Measurements from ENCODE around the gene ACP7. TPM values are rescaled to one million over a fixed set of nuclear protein-coding genes. Genes with fewer than 3 reads are reported as not detected.

ACP7 gene
- total and polyA plus RNA-seq, 2 of the 8 experiments (the other 6 are each of a cell fraction or from before 2014, with no cell fraction given): 0.27 to 0.50 TPM

DNA sequence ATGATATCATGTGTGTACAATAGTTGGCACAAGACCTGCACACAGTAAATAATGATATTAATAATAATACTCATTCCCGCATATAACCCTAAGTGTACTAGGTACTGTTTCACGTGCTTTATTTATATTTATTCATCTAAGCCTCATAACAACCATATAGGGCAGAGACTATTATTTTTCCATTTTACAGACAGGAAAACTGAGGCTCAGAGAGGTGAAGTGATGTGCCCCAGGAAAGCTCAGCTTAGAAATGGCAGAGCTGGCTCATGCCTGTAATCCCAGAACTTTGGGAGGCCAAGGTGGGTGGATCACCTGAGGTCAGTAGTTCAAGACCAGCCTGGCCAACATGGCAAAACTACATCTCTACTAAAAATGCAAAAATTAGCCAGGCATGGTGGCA, 13.6 kb downstream of the ACP7 start:
- H3K79me1 ChIP-seq (ENCODE audit: low read depth, low read length): no peaks in the 10 kb centered on the region
- no peak overlapping the region for H3K27ac ChIP-seq (ENCODE audit: low read depth, low read length)
- no peak overlapping the region for H2AFZ ChIP-seq (ENCODE audit: low read length)
- no peak overlapping the region for H3K4me3 ChIP-seq (ENCODE audit: extremely low read depth in 1 of 4, insufficient read depth in 2 of 4, low read depth in 3 of 4, low read length in 4 of 4)
- H4K8ac ChIP-seq (ENCODE audit: extremely low read depth, insufficient read depth, low read length): no peak overlapping the region
- H4K20me1 ChIP-seq (replicated peaks in 1 of 2; ENCODE audit: control insufficient read depth in 1 of 2, insufficient read depth in 2 of 2, low read length in 2 of 2): no peaks in the 10 kb centered on the region
- H3K79me2 ChIP-seq (ENCODE audit: control insufficient read depth in 1 of 2, insufficient read depth in 2 of 2, low read length in 2 of 2): no peaks in the 10 kb centered on the region
- no peak overlapping the region for H2BK12ac ChIP-seq (ENCODE audit: low read depth, low read length)
- no peak overlapping the region for H3K23ac ChIP-seq (ENCODE audit: insufficient read length)
- H3K36me3 ChIP-seq (ENCODE audit: control insufficient read depth in 2 of 4, insufficient read depth in 4 of 4, low read length in 3 of 4): no peaks in the 10 kb centered on the region
- no peak overlapping the region for H4K5ac ChIP-seq (ENCODE audit: insufficient read length, low read depth, low read length)
- CTCF ChIA-PET (ENCODE audit: partially characterized antibody): interaction anchor here (0.6 to 2.2 kb wide), 6 partner anchors 12 to 946 kb away, joined by 3 to 5 read pairs (median 4); no protein-coding TSS in a partner anchor
- H3K4me2 ChIP-seq (ENCODE audit: insufficient read depth in 1 of 2, low read depth in 2 of 2, low read length in 2 of 2): no peak overlapping the region; a peak in 1 of 4 replicates
- H3K23me2 ChIP-seq (ENCODE audit: low read depth, low read length): no peaks in the 10 kb centered on the region
- H3K9me3 ChIP-seq (ENCODE audit: insufficient read depth in 2 of 2, low read depth in 1 of 2, low read length in 1 of 2): no peaks in the 10 kb centered on the region
- no peak overlapping the region for H2BK15ac ChIP-seq (ENCODE audit: low read length)
- H3K9ac ChIP-seq (replicated peaks in 1 of 4; ENCODE audit: extremely low read depth in 1 of 4, low read depth in 3 of 4, low read length in 3 of 4): no peak overlapping the region
- H3K4ac ChIP-seq (replicated peaks; ENCODE audit: insufficient read length, low read depth, low read length): no peak overlapping the region
- no peak overlapping the region for H3K18ac ChIP-seq (ENCODE audit: extremely low read depth, low read length)
- POLR2A ChIA-PET (ENCODE audit: partially characterized antibody): interaction anchor here (0.6 to 1.6 kb wide), 2 partner anchors 15 to 118 kb away, joined by 3 to 5 read pairs; no protein-coding TSS in a partner anchor
- H2AK5ac ChIP-seq (ENCODE audit: low read depth, low read length): no peak overlapping the region
- FAIRE-seq (no peak), DNase-seq (ENCODE audit: low read depth in 1 of 2, low spot score in 2 of 2) (no peak)
- no peak overlapping the region for H4K91ac ChIP-seq (replicated peaks; ENCODE audit: insufficient read length, low read length)
- H3K4me1 ChIP-seq (replicated peaks in 1 of 4; ENCODE audit: control insufficient read depth in 3 of 4, insufficient read depth in 4 of 4, low read length in 3 of 4): no peaks in the 10 kb centered on the region
- 93% methylated on average over 2 of the region's 2 CpGs; no CpG with 5 or more reads in 1 of the 2 experiments for WGBS, 2 experiments (ENCODE audit: extremely low coverage in 1 of 2, insufficient coverage in 1 of 2, insufficient read length in 1 of 2, insufficient replicate concordance in 2 of 2, low coverage in 1 of 2, low lambda C conversion rate in 2 of 2, missing lambda C conversion rate in 1 of 2)
- H2BK120ac ChIP-seq (replicated peaks; ENCODE audit: low read depth, low read length): no peak overlapping the region
- H2BK5ac ChIP-seq (ENCODE audit: low read depth, low read length): no peak overlapping the region
- peaks cover 0 to 9% (median 6%) of the 10 kb centered on the region in 4 experiments; a peak in 5 of 7 replicates for H3K27me3 ChIP-seq (replicated peaks in 1 of 4; ENCODE audit: control insufficient read depth in 3 of 4, extremely low read depth in 1 of 4, insufficient read depth in 3 of 4, low read length in 3 of 4)
- no peak overlapping the region for H3K56ac ChIP-seq (replicated peaks; ENCODE audit: insufficient read length, low read depth, low read length)
- no peak overlapping the region for H3K14ac ChIP-seq (ENCODE audit: insufficient read length)
- no peak overlapping the region for H2BK20ac ChIP-seq (ENCODE audit: low read length)
- TF ChIP-seq SUZ12 (IDR thresholded peaks at IDR 0.05; ENCODE audit: low read length): no peak
- no peak for TF ChIP-seq POLR2AphosphoS5 (IDR thresholded peaks at IDR 0.05; ENCODE audit: low read depth, low read length)
- TF ChIP-seq FOSL1 (IDR thresholded peaks at IDR 0.05; ENCODE audit: insufficient read depth, low read depth, low read length): no peak
- no peak for TF ChIP-seq HDAC6 (IDR thresholded peaks at IDR 0.05; ENCODE audit: low read depth, low read length)
